CD1c-positive myeloid dendritic cell (primary cell): ENCODE data around the gene PDZD2.
A peak's percentile ranks its signal among the peaks of the same experiment; 100 is the strongest.

Source experiments
- DNase-seq: peaks from one replicate; pipeline ENCODE4 v3.0.0-alpha.2; 2016; ENCODE audit errors: extremely low spot score

Gene PDZD2

DNA sequence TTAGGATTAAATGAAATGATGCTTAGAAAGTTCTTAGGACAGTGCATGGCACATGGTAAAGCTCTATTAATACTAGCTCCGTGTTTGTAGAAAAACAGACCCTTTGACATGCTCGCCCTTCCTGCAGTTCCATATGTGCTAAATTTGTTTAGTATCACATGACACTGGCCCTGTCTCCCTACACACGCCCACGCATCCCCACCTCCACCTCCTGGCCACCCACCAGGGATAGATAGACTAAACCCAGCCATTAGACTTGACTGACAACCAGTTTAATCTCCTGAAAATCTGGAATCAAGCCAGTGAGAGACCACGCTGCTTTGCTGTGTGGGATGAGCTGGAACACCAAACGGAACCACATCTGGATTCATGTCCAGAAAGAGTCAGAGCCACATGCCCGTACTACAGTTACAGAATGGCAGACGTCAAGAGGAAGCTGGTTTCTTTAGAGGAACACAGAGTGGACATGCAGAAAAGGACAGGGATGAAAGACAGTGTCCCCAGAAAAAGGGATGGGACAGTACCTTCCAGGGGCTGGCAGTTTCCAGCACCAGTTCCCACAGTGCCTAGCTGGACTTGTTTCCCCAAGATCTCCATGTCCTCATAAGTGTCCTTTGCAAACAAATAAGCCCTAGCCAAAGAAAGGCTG is 186.1 kb downstream of the PDZD2 start:
- DNase-seq: no peak

DNA sequence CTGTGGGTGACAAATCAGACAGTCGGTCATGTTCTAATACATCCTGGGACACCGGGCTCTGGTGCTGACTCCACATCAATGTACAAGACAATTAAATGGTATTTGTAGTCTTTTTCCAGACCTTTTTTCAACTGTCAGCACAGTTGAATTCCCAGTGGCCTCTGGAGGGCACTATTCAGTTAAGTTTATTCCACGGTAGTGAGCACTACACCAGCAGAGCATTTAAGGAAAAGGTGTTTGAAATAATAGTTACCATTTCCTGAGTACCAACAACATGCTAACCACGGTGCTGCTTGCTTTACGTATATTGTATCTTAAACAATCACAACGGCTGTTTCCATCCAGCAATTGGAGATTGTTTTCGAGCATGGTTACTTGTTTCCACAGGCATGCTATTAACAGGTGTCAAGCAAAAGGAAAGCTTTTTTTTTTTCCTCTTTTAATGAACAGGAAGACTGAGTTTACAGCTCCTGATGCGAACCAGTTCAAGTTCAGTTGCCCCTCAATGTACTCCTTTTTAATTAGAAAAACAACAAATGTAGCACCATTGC is 186.7 kb downstream of the PDZD2 start:
- peak; percentile 46 for DNase-seq

DNA sequence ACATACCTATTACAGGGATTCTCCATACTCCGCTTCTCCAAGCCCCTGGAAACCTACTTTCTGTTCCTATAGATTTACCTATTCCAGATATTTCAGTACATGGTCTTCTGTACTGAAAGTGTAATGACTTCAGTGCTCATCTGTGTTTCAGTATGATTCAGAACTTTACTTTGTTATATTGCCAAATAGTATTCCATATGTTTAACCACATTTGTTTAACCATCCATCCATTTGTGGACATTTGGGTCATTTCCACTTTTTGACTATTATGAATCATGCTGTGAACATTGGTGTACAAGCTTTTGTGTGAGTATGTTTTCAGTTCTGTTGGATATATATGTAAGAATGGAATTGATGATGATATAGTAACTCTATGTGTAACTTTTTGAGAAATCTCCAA is 188.9 kb downstream of the PDZD2 start:
- DNase-seq: no peak

DNA sequence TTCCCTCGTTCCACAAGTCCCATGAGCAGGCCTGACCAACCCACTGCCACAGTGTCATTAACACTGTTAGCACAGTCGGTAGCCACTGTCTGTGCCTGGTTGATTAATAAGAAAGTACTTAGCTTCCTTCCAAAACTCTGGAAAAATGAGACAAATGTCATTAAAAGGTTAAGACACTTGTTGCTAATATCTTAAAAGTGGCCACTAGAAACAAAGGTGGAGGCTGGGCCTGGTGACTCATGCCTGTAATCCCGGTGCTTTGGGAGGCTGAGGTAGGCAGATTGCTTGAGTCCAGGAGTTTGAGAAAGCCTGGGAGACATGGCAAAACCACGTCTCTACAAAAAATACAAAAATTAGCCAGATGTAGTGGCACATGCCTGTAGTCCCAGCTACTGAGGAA is 194.0 kb downstream of the PDZD2 start:
- DNase-seq: no peak

DNA sequence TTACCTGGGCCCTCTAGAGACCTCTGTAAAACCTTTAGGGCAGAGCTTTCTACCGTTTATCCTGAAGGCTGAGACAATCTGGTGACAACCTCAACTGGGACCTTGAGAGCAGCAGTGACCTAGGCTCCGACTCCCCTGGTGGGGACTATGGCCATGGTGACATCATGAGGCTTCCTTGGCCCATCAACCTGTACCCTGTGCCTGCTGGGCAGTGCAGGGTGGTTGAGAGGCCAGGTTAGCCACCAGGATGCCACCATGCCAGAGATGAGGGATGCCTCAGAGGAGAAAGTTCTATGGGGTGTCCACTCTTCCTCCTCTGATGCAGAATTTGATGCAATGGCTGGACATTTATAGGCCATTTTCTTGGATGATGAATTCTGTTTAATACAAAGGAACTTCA is 194.8 kb downstream of the PDZD2 start:
- no peak for DNase-seq

DNA sequence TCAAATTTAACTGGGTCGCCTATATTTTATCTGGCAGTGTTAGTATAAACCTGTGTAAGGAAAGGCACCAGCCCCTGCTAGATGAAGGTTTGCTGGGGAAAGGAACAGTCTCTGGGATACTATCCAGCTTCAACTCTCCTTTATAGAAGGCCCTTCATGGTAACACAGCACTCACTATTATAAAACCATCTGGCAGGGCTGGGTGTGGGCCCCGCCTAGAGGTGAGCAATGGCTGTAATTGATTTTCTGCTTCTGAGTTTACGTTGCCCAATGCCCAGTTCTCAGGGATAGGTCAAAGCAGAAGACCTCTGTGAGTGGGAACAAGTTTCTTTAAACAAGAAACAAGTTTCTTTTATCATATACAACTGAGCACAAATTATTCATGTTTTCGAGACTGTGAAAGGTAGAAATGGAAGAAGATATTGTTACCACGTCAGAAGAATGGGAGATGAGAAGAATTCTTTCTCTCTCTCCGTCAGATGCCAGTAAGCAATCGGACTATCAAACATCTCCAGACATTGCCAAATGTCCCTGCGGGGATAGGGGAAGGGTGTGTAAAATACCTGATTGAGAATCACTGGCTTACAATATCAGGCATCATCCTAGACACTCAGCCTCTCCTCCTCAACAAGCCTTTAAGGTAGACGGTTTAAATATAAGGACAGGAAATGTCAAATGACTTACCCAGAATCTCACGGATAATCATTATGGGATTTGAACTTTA is 205.9 kb downstream of the PDZD2 start:
- DNase-seq: no peak

DNA sequence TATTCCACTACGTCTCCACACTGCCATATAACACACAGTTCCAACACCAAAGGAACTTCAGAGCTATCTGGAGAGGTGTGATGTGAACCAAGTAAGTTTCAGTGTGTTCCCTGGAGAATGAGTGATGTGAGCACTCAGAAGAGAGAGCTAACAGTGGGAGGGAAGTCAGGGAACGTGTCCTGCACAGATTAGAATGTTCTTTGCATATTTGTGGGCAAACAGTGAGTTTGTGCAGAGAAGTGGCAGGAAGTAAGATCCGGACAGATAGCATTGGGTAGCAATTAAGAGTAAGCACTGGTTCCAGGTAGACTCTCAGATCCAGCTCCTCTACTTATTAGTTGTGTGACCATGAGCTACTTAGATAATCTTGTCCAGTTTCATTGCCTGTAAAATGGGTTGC is 206.4 kb downstream of the PDZD2 start:
- DNase-seq: no peak

DNA sequence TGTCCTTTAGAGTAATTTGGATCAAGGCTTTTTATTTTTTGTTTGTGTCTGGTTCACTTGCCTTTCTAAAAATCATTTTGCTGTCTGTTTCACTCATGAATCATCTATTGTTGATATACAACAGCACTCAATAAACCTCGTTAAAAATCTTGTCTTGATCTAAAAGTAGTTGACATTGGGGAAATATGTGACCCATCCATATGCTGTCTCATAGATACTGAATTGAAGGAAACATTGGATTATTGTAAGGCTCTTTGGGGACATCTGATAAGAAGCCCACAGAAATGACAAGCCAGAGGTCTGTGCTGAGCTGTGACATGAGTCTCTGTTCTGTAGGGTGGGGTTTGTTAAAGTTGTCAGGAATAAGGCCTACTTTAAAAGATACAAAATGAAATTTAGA is 208.0 kb downstream of the PDZD2 start:
- DNase-seq: no peak

DNA sequence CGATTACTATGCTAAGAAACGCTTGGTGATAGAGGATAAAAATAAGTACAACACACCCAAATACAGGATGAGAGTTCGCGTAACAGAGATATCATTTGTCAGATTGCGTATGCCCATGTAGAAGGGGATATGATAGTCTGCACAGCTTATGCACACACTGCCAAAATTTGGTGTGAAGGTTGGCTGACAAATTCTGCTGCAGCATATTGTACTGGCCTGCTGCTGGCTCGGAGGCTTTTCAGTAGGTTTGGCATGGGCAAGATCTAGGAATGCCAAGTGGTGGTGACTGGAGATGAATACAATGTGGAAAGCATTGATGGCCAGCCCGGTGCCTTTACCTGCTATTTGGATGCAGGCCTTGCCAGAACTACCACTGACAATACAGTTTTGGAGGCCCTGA is 208.4 kb downstream of the PDZD2 start:
- no peak for DNase-seq

DNA sequence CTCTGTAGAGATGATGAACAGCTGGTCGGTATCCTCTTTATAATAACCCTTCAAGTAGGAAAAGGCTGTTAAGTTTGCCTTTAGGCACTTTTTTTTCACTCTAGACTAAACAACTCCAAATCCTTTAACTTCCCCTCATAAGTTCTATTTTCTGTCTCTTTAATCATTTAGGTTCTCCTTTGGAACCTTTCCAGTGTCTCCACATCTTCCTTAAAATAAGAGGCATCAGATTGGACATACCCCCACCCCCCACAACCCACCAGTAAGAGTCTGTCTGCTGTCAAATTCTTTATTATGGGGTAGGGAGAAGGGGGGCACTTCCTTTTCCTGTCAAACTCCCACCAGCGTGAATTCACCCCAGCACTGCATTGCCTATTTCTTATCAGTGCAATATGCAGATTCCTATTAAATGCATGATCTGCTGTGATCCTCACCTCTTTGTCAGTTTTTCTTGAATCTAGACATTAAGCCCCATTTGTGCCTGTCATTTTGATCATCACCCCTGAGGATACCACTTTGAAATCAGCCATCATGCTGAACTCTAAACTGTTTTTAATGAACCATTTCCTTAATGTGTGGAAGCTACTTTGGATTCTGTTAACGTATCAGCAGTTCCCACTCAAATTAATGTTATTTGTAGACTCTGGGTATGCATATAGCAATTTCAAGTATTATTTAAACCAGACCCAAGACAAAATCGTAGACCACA is 212.2 kb downstream of the PDZD2 start:
- no peak for DNase-seq

DNA sequence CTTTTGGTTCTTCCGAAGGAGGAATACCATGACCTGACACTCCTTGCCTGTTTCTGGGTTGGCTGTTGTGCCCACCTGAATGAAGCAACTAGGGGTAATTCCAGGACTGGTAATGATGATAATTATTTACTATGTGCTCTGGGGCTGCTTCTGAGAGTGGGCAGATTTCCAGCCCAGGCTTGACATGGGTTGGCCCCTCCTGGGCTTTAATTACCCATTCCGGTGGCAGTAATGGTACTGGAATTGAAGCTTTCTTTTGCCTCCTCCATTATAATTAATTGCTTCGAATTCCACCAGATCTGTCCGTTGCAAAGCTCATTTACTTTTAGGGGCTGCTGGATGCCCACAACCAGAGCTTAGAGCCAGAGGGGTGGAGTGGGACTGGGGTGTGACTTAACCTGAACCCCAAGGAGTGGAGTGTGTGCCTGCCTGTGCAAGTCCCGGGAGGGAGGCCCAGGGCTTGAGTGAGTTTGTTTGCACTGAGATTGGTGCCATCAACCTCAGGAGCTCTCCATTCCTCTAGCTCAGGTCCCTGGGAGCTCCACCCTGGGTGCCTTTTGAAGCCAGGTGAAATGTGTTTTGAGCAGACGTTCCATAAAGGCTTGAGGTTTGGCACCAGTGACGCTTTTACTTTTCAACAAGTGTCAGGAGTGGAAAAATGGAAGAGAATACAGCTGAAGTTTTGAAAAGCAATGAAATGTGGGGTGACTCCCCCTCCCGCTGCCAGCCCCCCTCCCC is 214.6 kb downstream of the PDZD2 start:
- DNase-seq: no peak

DNA sequence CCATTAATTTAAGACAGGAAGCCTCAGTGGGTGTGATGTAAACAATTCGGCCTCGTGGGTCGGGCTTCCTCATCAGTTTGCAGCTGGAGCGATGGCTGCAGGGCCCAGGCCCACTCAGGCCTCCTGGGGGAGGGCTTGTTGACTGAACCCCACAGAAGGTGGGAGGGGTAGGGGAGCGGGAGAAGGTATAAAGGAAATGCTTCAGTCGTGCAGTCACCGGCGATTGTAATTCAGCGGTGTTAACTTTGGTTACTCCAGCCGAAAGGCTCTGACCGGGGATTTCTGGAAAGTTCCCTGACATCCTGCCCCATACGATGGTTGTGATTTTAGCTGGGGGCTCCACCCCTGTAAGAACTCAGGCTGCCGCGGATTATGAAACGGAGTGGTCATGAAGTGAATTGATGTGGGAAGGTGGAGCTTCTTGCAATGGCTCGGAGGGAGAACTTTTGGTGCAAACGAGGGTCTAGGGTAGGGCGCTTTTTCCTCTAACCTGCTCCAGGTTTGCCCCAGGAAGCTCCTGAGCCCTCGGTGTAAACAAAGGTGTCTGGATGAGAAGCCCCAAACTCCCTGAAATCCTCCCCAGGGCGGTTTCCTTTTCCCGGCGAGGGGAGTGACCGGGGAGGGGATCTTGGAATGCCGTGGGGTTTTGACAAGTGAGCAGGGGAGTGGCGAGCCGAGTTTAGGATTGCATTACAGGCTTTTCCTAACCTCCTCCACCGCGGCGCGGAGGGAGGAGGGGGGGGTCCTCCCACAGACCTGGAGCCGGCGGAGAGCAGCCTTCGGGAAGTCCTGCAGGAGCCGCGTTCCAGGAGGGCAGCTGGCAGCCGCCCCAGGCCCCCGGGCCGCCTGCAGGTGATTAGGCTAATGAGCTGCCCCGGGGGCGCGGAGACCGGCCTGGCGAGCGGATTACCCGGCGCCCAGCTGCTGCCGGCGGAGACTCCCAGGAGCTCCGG is 215.5 kb downstream of the PDZD2 start:
- no peak for DNase-seq

DNA sequence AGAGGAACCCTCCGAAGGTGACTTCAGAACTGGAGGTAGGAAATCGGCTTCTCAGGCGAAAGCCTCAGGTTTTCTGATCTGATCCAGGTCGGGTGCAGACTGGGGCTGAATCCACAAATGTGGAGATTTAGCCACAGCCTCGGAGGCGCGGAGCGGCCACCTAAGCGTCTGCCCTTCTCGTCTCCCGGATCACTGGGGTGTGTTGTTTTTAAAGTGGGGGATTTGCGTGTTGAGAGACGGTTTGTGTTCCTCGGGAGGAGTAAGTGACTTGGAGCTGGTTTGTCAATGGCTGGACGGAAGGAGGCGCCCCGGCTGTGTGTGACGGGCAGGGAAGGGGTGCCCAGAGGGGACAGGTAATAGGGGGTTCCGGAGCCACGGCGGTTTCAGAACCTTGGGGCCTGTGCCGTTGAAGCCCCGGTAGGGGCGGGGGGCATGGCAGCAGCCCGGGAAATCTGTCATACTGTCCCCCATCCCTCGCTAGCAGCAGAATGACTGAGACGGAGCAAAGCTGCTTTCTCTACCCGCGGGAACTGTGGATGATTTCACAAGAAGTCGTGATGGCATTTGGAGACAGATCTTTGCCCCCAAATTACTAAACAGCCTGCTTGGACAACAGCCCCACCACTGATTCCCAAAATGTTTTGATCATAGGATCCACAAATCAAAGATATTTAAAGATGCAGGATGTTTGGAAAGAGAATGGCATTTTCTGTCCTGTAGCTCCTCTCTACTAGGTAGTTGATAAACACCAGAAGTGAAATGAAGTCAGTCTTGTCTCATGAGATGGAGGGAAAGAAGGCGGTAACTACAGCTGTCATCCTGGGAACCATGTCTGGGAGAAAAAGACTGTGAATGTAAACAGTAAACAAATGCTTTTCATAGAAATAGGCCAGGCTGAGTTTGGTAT is 216.5 kb downstream of the PDZD2 start:
- no peak for DNase-seq

DNA sequence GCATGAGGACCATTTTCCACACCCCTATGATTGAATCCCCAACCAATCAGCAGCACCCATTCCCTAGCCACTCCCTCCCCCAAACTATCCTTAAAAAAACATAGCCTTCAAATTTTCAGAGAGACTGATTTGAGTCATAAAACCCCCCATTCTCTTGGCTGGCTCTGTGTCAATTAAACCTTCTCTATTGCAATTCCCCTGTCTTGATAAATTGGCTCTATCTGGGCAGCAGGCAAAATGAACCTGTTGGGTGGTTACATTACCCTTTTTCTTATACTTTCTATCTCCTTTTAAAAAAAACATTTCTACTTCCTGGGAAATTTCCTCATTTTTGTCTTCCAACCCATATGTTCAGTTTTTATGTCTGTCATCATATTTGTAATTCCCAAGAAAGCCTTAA is 220.2 kb downstream of the PDZD2 start:
- DNase-seq: no peak

DNA sequence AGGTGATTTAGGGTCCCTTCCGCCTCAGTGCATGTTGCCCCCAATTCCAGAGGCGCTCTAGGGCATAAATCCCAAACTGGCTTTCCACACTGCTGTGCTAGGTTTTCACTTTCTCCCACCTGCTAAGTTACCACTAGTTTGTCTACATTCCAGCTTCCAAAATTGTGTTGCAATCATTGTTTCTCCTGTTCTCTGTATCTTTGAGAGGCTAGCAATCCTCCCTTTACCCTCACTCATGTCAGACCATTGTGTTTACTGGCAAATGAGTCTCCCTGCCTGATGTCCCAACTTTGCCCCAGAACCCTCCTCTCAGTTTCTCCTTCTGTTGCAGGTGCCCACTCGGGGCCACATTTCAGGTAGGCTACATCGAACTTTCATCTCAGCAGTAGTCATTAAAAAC is 221.3 kb downstream of the PDZD2 start:
- no peak for DNase-seq

DNA sequence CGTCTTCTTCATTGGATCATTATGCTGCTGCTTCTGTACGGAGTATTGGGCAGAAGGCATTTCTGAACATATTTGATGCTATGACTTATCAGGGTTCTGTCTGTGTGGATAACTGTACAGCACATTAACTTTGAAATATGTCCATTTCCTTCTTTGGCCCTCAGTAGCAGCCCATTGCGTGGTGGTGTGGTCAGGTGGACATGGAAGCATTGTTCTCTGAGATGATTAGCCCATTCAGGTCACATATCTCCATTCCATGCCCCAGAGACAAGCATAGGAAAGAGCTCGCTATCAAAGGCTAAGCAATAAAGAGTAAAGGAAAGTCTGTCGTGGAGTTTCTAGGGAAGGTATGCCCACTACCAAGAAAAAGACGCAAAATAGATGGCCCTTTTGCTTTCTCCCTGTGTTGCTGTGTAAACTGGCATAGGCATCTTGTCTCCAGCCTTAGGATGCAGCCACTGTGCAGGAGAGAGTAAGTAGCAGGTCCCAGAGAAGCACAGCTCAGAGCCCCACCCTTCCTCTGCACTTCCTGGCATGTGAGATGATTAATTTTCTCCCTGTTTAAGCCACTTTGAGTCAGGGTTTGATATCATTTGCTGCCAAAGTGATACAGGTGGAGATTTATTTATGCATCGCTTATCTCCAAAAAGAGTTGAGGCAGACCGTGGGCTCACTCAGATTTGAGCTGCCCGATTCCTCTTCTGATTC is 221.9 kb downstream of the PDZD2 start:
- DNase-seq: no peak

DNA sequence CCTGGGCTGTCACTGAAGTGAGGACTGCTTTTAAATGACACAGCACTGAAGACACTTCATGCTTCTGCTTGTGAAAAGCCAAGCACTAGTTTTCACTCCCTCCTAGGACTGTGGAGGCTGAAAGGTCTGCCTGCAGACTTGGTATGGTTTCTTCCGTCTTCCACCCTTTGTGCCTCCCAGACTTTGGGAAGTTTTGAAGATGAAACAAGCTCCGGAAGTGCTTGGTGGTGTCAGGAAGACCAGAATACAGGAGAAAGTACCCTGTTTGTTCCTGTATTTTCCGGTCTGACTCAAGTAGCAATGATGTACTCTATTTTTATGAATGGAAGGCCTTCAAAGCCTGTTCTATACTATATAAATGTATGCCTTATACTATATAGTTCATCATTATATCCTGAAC is 222.7 kb downstream of the PDZD2 start:
- no peak for DNase-seq

DNA sequence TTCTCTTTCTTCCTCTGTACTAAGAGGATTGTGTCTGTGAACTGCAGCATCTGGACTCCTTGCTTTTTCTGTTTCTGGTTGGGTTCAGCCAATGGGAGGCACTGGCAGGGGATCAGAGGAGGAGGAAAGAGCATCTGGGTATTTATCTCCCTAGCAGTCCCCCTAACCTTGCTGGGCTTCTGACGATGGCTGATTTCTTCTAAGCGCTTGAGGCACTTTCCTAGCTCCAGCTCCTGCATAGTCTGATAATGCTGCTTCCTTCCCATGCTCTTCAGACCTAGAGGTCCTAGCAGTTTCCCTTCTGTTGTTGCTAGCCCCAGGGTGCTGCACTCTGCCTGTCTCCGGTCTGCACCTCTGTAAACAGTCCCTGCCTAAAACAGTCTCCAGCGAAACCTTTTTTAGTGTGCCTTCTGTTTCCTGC is 225.1 kb downstream of the PDZD2 start:
- no peak for DNase-seq

DNA sequence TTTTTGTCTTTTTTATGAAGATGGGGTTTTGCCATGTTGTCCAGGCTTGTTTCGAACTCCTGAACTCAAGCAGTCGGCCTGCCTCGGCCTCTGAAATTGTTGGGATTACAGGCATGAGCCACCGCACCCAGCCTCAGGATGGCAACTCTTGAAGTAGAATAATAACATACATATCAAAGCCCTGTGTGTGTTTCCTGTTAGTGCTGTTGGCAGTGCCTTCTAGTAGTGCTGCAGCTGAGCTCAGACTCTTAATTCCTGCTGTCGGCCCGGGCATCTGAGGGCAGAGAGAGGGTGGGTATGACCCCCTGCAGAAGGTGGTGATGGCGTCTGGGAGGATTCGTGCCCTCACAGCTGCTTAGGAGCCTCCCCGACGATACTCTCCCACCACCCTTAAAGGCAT is 227.2 kb downstream of the PDZD2 start:
- no peak for DNase-seq
